Fibroblast of peridontal ligament (primary cell): ENCODE measurements around the gene KMT5C.

ENCODE experiments used
- DNase-seq: peaks from one replicate; pipeline ENCODE4 v3.0.0-alpha.2; 2010; ENCODE audit errors: extremely low read depth

The KMT5C gene

GRCh38 chr19:55347442-55348009, 7.8 kb downstream of the KMT5C start:
- DNase-seq, result no peak

GRCh38 chr19:55348317-55349034, 8.8 kb downstream of the KMT5C start:
- DNase-seq, result no peak

DNA sequence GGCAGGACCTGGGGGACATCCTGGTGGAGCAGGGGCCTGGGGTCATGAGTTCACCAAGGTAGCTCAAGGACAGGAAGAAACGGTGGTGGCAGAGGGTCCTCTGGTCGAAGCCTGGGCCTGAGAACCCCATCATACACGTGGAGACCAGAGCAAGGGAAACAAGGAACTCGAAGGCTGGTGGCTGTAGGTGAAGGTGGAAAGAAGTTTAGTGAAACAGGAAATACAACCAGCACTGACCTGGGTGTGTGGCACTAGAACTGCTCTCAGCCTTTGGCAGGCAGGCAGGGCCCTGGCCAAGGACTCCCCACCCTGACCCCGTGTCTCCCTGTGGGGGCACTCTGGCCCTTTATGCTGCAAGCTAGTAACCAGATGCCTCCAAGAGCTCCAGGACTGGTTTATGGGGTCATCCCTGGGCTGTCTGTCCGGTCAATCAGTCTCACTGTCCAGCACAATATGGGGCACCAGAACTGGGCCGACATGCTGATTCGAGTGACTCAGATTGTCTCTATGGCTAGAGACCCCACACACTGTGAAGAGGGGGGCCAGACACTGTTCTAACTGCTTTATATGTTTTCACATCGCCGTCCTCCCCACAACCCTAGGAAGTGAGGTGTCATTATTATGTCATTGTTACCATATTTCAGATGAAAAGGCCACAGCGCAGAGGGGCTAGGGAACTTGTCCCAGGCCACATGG, 11.1 kb downstream of the KMT5C start:
- no peak for DNase-seq

GRCh38 chr19:55352040-55352439, 12.4 kb downstream of the KMT5C start:
- DNase-seq, result no peak

DNA sequence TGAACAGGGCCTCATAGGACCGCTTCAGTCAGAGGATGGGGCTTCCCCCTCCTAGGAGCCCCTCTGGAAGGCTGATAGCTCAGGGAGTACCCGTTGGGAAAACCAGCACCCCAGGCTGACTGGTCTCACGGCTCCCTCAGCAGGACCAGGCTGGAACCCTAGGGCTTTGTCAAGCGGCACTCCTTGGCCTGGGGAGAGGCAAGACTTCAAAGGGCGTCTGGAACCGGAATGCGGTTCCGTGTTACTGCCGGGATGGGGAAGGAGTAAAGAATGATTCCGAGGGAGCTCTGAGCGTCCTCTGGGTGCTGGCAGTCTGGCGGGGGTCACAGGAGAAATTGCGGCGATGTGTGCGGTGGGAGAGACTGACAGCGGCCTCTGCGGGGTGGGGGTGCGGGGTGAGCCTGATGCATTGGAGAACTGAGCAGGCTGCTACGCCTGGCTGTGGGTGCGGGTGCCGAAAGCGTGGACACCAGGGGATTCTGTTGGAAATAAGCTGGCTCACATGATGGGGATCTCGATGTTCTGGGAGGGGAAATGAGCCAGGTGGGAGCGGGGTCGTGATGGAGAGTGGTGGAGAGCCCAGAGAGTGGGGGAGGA, 13.0 kb downstream of the KMT5C start:
- DNase-seq, result no peak

DNA sequence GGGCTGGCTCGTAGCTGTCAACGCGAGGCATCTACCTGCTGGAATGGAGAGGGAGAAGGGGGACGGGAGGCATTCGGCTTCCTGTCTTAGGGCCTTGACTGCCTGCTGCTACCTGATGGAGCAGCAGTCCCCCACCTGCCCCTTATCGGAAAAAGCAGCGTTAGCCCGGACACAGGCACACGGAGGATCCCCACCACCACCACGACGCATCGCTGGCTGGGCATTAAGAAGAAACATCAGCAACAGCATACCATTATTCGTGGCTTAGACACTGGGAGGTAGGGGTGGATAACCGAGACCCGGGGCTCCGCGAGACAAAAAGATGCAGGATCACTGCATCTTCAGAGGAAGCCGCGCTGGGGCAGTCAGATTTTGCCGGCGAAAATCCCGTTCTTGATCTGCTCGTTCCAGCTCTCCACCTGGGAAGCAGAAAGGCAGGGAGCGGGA, 13.7 kb downstream of the KMT5C start:
- no peak for DNase-seq

- DNase-seq, result peak; percentile 18
These were observed 14.4 kb downstream of the KMT5C start for GRCh38 chr19:55353803-55354697.

GRCh38 chr19:55354698-55355212, 15.1 kb downstream of the KMT5C start, which contains the start of gene COX6B2:
Gene COX6B2 (minus strand): TSS chr19:55354719. CDS start chr19:55354521, 198 bp downstream.
- no peak for DNase-seq

DNA sequence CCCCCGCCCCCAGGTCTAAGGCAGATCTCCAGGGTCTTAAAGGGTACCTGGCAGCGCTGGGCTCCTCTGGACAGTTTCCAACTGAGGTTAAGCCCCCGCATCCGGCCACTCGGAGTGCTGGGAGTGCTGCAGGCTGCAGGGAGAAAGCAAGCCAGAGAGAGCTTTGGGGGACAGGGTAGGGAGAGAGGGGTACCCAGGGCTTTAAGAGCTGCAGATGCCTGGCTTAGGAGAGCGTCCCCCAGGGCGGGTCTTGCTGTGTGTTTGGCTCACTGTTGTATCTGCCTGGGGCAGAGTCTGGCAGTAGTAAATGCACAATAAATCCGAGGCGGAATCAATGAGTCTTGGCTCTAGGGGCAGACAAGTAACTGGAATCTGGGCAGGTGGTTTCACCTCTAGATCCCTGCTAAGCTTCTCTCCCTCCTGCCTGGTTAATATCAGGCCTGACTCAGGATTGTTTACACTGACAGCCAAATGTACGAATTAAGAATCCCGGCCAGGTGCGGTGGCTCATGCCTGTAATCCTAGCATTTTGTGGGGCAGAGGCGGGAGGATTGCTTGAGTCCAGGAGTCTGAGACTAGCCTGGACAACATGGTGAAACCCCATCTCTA, 15.6 kb downstream of the KMT5C start:
- no peak for DNase-seq

DNA sequence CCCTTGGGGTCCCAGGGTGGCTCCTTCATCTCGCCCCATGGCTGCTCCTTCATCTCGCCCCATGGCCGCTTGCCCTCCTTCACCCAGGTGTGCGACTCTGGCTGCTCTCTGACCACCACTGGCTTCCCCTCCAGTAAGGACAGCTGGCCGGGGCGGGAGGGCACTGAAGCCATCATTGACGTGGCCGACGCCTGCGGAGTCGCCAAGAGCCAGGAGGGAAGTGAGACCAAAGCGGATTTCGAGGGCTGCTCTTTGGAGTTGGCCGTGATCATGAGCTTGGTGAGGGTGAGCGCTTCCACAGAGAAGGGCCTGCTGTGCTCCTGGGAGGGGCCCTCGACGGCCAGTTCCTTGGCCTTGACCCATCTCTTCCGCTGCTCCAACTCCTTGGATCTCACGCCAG, 18.8 kb downstream of the KMT5C start:
- DNase-seq, result no peak

DNA sequence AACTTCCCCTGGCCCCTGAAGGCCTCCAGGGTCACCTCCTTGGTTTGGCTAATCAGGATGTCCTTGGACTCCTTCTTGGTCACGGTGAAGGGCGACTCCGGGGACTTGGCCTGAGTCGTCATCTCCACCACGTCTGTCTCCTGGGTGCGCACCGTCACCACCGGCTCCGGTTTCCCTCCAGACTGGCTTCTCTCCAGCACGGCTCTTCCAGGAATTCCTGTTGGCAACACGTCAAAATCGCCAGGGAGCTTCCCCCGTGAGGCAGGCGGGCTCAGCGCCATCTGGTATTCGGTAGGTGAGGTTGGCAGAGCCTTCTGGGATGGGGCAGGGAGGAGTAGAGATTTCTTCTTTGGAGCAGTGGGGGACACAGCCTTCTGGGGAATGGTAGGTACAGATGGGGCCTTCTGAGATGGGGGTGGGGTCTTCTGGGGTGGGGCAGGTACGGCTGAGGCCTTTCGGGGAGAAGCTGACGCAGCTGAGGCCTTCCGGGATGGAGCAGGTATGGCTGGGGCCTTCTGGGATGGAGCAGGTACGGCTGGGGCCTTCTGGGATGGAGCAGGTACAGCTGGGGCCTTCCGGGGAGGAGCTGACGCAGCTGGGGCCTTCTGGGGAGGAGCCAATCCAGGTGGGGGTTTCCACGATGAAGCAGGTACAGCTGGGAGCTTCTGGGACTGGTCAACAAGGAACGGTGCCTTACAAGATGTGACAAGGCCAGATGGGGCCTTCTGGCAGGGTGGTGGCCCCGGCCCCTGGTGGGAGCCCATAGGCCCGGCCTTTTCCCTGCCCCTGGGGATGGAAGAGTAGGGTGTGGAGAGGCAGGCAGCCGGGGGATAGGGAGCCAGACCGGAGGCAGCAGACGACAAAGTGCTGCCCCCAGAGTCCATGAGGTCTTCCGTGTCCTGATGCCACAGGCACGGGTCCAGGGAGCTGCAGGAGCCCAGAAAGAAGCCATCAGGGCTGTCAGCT, 19.6 kb downstream of the KMT5C start:
- DNase-seq, result no peak

DNA sequence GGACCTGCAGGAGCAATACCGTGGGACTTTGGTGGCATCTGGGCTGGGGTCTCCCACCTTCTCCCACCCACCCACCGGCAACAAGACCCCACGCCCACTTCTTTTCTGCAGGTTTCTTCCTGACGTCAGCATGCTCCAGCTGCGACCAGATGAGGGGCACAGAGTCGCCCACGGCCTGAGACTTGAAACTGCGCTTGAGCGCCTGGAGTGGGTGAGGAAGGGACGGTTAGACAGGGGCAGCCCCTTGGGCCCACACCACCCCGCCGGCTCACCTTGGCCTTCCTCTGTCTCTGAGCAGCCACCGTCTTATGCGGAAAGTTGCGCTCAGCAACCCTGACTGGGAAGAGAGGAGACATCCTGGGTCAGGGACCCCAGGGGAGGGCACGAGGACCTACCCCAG, 21.2 kb downstream of the KMT5C start:
- no peak for DNase-seq

- DNase-seq, result no peak
These were observed 22.7 kb downstream of the KMT5C start for GRCh38 chr19:55362174-55362989.

GRCh38 chr19:55362990-55363716, 23.5 kb downstream of the KMT5C start, which contains the start of gene GARIN5B:
Gene GARIN5B (minus strand): TSS chr19:55363260. CDS start chr19:55363066, 194 bp downstream.
- DNase-seq, result no peak

- no peak for DNase-seq
These were observed 25.6 kb downstream of the KMT5C start for GRCh38 chr19:55365245-55365644.

DNA sequence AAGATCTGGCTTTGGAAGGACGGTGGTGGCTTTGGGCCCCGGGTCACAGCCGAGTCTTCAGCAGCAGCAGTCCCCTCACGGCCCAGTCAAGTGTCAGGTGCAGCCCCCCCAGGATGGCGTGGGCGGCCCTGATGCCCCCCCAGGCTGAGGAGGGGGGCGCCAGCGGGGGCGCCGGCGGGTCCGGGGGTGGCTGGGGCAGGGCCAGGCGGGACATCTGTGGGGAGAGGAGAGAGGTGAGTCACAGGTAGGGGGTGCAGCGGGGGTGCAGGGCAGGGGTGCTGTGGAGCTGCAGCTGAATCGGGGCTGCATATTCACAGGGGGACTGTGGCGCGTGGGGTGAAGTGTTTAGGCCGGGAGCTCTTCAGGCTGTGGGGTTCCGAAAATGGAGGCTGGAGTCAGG, 26.3 kb downstream of the KMT5C start:
- no peak for DNase-seq

DNA sequence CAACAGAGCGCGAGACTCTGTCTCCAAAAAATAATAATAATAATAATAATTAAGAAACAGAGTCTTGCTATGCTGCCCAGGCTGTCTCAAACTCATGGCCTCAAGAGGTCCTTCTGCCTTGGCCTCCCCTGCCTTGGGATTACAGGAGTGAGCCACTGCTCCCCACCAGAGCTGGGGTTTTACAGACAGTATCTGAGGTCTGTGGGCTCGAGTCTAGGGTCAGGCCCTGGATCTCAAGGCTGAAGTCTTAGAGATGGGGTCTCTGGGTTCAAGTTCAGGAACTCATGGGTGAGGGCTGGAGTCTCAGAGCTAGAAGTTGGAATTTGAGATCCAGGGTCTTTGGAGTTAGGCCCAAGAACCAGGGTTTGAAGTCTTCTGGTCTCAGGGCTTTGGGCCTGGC, 27.1 kb downstream of the KMT5C start:
- DNase-seq, result no peak

GRCh38 chr19:55368106-55368505, 28.4 kb downstream of the KMT5C start:
- no peak for DNase-seq
